Right lobe of liver (tissue), 4 donors: Measurements from ENCODE around the gene GPRIN3.

Experiments used
- POLR2A ChIP-seq: fragments of 450-650 bp; IDR thresholded peaks from one replicate; pipeline ENCODE4 v1.6.1; 2017; ENCODE audit warnings: antibody characterized with exemption, mild to moderate bottlenecking
- TF ChIP-seq, protein P1 (sequence below), 4 donors: fragments of 200-600 bp in 3 of 4; fragments of 450-650 bp in 1 of 4; IDR thresholded peaks; one replicate each; pipeline versions ENCODE4 v1.5.1 to v1.8.0; 2016 to 2022; ENCODE audit warnings: antibody characterized with exemption in 4 of 4, mild to moderate bottlenecking in 2 of 4
- donor health status: DM: no; HTN: no; CAD: no.
- donor health status: DM: no; HTN: no; CAD: no.
- donor health status: DM: no; HTN: yes; CAD: no.

DNA sequence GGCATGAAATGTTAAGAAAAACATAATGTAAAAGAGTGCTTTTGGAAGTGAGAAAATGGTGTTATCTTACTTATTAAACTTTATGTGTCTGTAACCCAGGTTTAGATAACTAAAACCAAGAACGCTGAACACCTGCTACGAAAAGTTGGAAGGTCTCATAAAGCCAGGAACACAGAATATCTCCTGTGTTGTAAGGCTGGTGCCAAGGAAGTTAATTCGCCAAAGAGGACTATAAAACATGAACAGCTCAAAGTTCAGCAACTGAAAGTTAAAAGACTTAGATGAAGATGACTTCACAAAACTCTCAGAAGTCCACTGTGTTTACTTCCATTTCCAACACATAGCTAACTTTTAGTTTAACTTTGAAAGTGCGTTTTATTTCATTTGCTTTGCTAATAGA, 54.3 kb downstream of the GPRIN3 start:
- no peak for TF ChIP-seq POLR2A
- TF ChIP-seq, protein P1, sequence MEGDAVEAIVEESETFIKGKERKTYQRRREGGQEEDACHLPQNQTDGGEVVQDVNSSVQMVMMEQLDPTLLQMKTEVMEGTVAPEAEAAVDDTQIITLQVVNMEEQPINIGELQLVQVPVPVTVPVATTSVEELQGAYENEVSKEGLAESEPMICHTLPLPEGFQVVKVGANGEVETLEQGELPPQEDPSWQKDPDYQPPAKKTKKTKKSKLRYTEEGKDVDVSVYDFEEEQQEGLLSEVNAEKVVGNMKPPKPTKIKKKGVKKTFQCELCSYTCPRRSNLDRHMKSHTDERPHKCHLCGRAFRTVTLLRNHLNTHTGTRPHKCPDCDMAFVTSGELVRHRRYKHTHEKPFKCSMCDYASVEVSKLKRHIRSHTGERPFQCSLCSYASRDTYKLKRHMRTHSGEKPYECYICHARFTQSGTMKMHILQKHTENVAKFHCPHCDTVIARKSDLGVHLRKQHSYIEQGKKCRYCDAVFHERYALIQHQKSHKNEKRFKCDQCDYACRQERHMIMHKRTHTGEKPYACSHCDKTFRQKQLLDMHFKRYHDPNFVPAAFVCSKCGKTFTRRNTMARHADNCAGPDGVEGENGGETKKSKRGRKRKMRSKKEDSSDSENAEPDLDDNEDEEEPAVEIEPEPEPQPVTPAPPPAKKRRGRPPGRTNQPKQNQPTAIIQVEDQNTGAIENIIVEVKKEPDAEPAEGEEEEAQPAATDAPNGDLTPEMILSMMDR (IDR thresholded peaks at IDR 0.05) = no peak
